Adrenal gland (tissue), 12 donors: Measurements from ENCODE around the gene TFAM. TPM values are rescaled to one million over a fixed set of nuclear protein-coding genes. Genes with fewer than 3 reads are reported as not detected.

ENCODE experiments used
- DNase-seq, 7 donors: peaks; one replicate each; pipeline ENCODE4 v3.0.0-alpha.2; 2019 to 2020
- H3K27ac ChIP-seq, 5 donors: fragments of 200-600 bp; sonication (generic) in 4 of 5; 1 replicate in 3 of 5; 2 replicates in 2 of 5; pipeline versions ENCODE4 v1.5.1 to v1.8.0; 2016 to 2020; ENCODE audit warnings: mild to moderate bottlenecking in 1 of 5
- H3K27me3 ChIP-seq: fragments of 200-600 bp; 2 replicates; pipeline ENCODE4 v1.8.0; 2021
- H3K36me3 ChIP-seq, 2 donors: fragments of 200-600 bp; replicated peaks in 1 of 2; 1 replicate in 1 of 2; 2 replicates in 1 of 2; pipeline versions ENCODE4 v1.5.1 to v1.8.0; 2018 to 2022
- H3K4me1 ChIP-seq, 2 donors: fragments of 200-600 bp; replicated peaks in 1 of 2; 1 replicate in 1 of 2; 2 replicates in 1 of 2; pipeline versions ENCODE4 v1.5.1 to v1.8.0; 2018 to 2021
- H3K4me3 ChIP-seq, 4 donors: fragments of 200-600 bp; sonication (generic) in 3 of 4; one replicate each; pipeline ENCODE4 v1.5.1; 2016 to 2018
- H3K9me3 ChIP-seq, 3 donors: fragments of 200-600 bp; sonication (generic) in 1 of 3; replicated peaks in 1 of 3; 1 replicate in 2 of 3; 2 replicates in 1 of 3; pipeline versions ENCODE4 v1.5.1 to v1.8.0; 2016 to 2021
- CTCF ChIP-seq, 6 experiments: fragments of 450-650 bp in 4 of 6; fragments of 200-600 bp in 2 of 6; sonication (generic) in 1 of 6; IDR thresholded peaks; 1 replicate in 5 of 6; 2 replicates in 1 of 6; pipeline versions ENCODE4 v1.5.1 to v1.8.0; 2016 to 2021; ENCODE audit warnings: antibody characterized with exemption in 6 of 6, mild to moderate bottlenecking in 2 of 6, moderate library complexity in 1 of 6
- POLR2A ChIP-seq, 2 donors: fragments of 450-650 bp; IDR thresholded peaks; one replicate each; pipeline ENCODE4 v1.6.1; 2017; ENCODE audit warnings: antibody characterized with exemption in 2 of 2, mild to moderate bottlenecking in 2 of 2, moderate library complexity in 1 of 2
- WGBS, 4 donors: extraction: QIAGEN DNeasy Blood & Tissue Kit in 2 of 4; methylation state at CpG; one replicate each; pipeline versions ENCODE4 v1.1.5 to v1.1.7; 2013 to 2017; 5-methylcytosine and 5-hydroxymethylcytosine counted together
- intact Hi-C, 2 donors: fragments of 100-400 bp; cut with DNase I; formaldehyde crosslinking; loops; one replicate each; pipeline versions ENCODE4 v1.14.1 to v1.15.0; 2022 to 2023
- polyA plus RNA-seq, 3 donors: library from polyadenylated mRNA; stranded (reverse); fragments of 200-250 nt in 2 of 3; fragments of 350-450 nt in 1 of 3; fragmentation: Illumina TruSeq in 1 of 3; extraction: RNeasy Lipid Tissue Mini Kit (QIAGEN cat#74804) in 1 of 3; gene quantifications; one replicate each; pipeline ENCODE4 v1.2.3, GENCODE V29; 2013 to 2014
- total RNA-seq, 9 donors: library from RNA; depleted of rRNA in 4 of 9; stranded (reverse); fragments of >200 nt in 4 of 9; fragments of 120-200 nt in 1 of 9; fragmentation: NEBNext Ultra II Directional in 1 of 9; extraction: Animal tissue kit (Norgen Biotek cat#: 25700) in 1 of 9; gene quantifications; one replicate each; pipeline versions ENCODE4 v1.1.0 to v1.2.4, GENCODE V29; 2013 to 2023
- donor health status: healthy with polysubstance abuse.
- donor health status: Bipolar disorder and iron deficiency.
- donor health status: DM: yes; HTN: yes; CAD: no.
- donor health status: DM: no; HTN: no; CAD: no.
- donor health status: DM: no; HTN: no; CAD: no.
- donor health status: DM: yes; HTN: yes; CAD: no.

Gene TFAM
- total and polyA plus RNA-seq, 12 donors, result 4.3 to 55.7 (median 34.2) TPM

GRCh38 chr10:58362027-58362789 lies 23.0 kb upstream of the TFAM start:
- Histone ChIP-seq H3K36me3 (no peaks in the 10 kb centered on the region), H3K27me3 (no peaks in the 10 kb centered on the region), H3K4me1 (peaks cover 27 to 31% of the 10 kb centered on the region in 2 donors), H3K9me3 (no peaks in the 10 kb centered on the region), H3K27ac (peak overlapping the region in 1 of 5 donors; percentile 13), H3K4me3 (no peak overlapping the region)
- intact Hi-C loops, result no loop called here
- WGBS, 4 donors, result 30 to 54% (median 41%) methylated on average over 1 of the region's 1 CpG
- TF ChIP-seq POLR2A (IDR thresholded peaks at IDR 0.05), result no peak
- TF ChIP-seq CTCF (IDR thresholded peaks at IDR 0.05), result no peak
- DNase-seq, result no peak

- Histone ChIP-seq H3K4me1 (peaks cover 0 to 6% of the 10 kb centered on the region in 2 donors), H3K9me3 (peaks cover 0 to 4% (median 0%) of the 10 kb centered on the region in 3 donors), H3K36me3 (no peaks in the 10 kb centered on the region), H3K27ac (no peak overlapping the region), H3K27me3 (no peaks in the 10 kb centered on the region), H3K4me3 (no peak overlapping the region)
- intact Hi-C loops, result no loop called here
- DNase-seq, result no peak
- 78 to 83% (median 78%) methylated on average over 3 of the region's 3 CpGs for WGBS, 4 donors
- TF ChIP-seq POLR2A (IDR thresholded peaks at IDR 0.05) (no peak), CTCF (IDR thresholded peaks at IDR 0.05) (no peak)
Measured at GRCh38 chr10:58367069-58367468, 18.1 kb upstream of the TFAM start.

GRCh38 chr10:58371473-58371872 lies 13.7 kb upstream of the TFAM start:
- Histone ChIP-seq H3K36me3 (no peaks in the 10 kb centered on the region), H3K27ac (no peak overlapping the region), H3K27me3 (no peaks in the 10 kb centered on the region), H3K4me3 (no peak overlapping the region), H3K4me1 (no peaks in the 10 kb centered on the region), H3K9me3 (peaks cover 0 to 4% (median 0%) of the 10 kb centered on the region in 3 donors)
- no peak for TF ChIP-seq CTCF (IDR thresholded peaks at IDR 0.05)
- no peak for TF ChIP-seq POLR2A (IDR thresholded peaks at IDR 0.05)
- DNase-seq, result no peak
- intact Hi-C loops, result no loop called here

- no peak overlapping the region for H3K27ac ChIP-seq
- no peaks in the 10 kb centered on the region for H3K27me3 ChIP-seq
- no peak for TF ChIP-seq POLR2A (IDR thresholded peaks at IDR 0.05)
- TF ChIP-seq CTCF (IDR thresholded peaks at IDR 0.05), result no peak
- DNase-seq, result no peak
- no peak overlapping the region for H3K4me3 ChIP-seq
- intact Hi-C loops, result no loop called here
- H3K36me3 ChIP-seq, result no peaks in the 10 kb centered on the region
- WGBS, 4 donors, result 72 to 87% (median 78%) methylated on average over 4 of the region's 4 CpGs
- H3K4me1 ChIP-seq, result no peaks in the 10 kb centered on the region
- H3K9me3 ChIP-seq, result peaks cover 0 to 2% (median 0%) of the 10 kb centered on the region in 3 donors
Measured at GRCh38 chr10:58372607-58373441, 12.4 kb upstream of the TFAM start.
